ENCODE measurements around the gene ZSCAN2. TPM values are rescaled to one million over a fixed set of nuclear protein-coding genes. Genes with fewer than 3 reads are reported as not detected.

The ZSCAN2 gene
- polyA plus RNA-seq, 1 donor, result 12.1 TPM

GRCh38 chr15:84668221-84668982 is 67.6 kb downstream of the ZSCAN2 start:
- H3K27me3 ChIP-seq (ENCODE audit: control insufficient read depth, insufficient read depth, low read length), result no peaks in the 10 kb centered on the region
- H3K4me3 ChIP-seq (ENCODE audit: low read length), result no peak overlapping the region
- H3K27ac ChIP-seq (ENCODE audit: low read length), result no peak overlapping the region
- 100% methylated on average over 1 of the region's 3 CpGs for WGBS (ENCODE audit: insufficient coverage, low lambda C conversion rate)
- no peaks in the 10 kb centered on the region for H3K4me1 ChIP-seq (ENCODE audit: control insufficient read depth, insufficient read depth, low read length)
- H3K36me3 ChIP-seq (ENCODE audit: control insufficient read depth, insufficient read depth, low read length), result peaks cover 31% of the 10 kb centered on the region
- H3K9me3 ChIP-seq (ENCODE audit: control insufficient read depth, low read depth, low read length), result no peaks in the 10 kb centered on the region
- DNase-seq, result no peak

DNA sequence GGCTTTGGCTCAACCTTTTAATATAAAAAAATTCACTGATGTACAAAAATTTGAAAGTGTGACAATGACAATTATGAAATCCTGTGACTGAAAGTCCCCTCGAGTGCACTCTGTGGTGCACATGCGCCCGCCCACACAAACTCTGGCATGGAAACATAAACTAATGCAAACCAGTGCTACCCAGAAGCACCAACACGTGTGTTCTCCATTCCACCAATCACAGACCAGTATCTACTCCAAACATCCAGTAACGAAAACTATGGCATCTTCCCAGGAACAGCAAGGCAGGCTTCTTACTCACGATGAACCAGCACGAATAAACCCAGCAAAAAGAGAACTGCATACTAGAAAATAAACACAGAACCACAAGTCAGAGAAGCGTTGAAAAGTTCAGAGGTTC is 68.9 kb downstream of the ZSCAN2 start:
- H3K27me3 ChIP-seq (ENCODE audit: control insufficient read depth, insufficient read depth, low read length), result no peaks in the 10 kb centered on the region

DNA sequence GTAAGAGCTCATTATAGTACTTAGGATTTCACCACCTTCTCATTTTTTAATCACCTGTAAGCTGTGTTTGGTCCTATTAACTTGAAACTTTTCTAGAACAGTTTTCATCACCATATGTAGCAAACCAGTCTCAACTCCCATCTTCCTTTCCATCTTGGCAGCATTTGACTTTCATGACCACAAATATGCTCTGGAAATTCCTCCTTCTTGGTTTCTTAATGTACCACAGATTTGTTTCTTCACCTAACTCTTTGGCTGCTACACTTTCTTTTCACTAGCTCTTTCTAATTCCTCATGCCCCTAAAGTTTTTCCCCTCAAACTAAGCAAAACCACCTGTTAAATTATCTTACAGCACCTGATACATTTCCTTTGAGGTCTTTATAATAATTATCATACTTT is 70.4 kb downstream of the ZSCAN2 start:
- H3K27ac ChIP-seq (ENCODE audit: low read length), result no peak overlapping the region
- DNase-seq, result no peak
- H3K36me3 ChIP-seq (ENCODE audit: control insufficient read depth, insufficient read depth, low read length), result peaks cover 21% of the 10 kb centered on the region
- H3K9me3 ChIP-seq (ENCODE audit: control insufficient read depth, low read depth, low read length), result no peaks in the 10 kb centered on the region
- no peak overlapping the region for H3K4me3 ChIP-seq (ENCODE audit: low read length)
- no peaks in the 10 kb centered on the region for H3K4me1 ChIP-seq (ENCODE audit: control insufficient read depth, insufficient read depth, low read length)
- H3K27me3 ChIP-seq (ENCODE audit: control insufficient read depth, insufficient read depth, low read length), result no peaks in the 10 kb centered on the region

More for the DNA sequence above, 68.9 kb downstream of the ZSCAN2 start:
- WGBS (ENCODE audit: insufficient coverage, low lambda C conversion rate), result 100% methylated on average over 1 of the region's 8 CpGs
- no peaks in the 10 kb centered on the region for H3K4me1 ChIP-seq (ENCODE audit: control insufficient read depth, insufficient read depth, low read length)
- H3K9me3 ChIP-seq (ENCODE audit: control insufficient read depth, low read depth, low read length), result no peaks in the 10 kb centered on the region
- H3K36me3 ChIP-seq (ENCODE audit: control insufficient read depth, insufficient read depth, low read length), result peaks cover 31% of the 10 kb centered on the region
- H3K4me3 ChIP-seq (ENCODE audit: low read length), result no peak overlapping the region
- DNase-seq, result no peak
- H3K27ac ChIP-seq (ENCODE audit: low read length), result no peak overlapping the region

Other genes starting within 250 kb of the ZSCAN2 start
- gene WDR73, start 53.3 kb downstream of the ZSCAN2 start, polyA plus RNA-seq, result 30.8 TPM
- gene NMB, start 57.2 kb downstream of the ZSCAN2 start, polyA plus RNA-seq, result 2.2 TPM
- 156 TPM for gene SEC11A, start 115.1 kb downstream of the ZSCAN2 start, polyA plus RNA-seq
- 24.3 TPM for gene ZNF592, start 147.6 kb downstream of the ZSCAN2 start, polyA plus RNA-seq
- 9.4 TPM for gene ALPK3, start 216.3 kb downstream of the ZSCAN2 start, polyA plus RNA-seq

Data from large intestine (tissue), 3 donors.